ENCODE data around the gene NR4A2. TPM values are rescaled to one million over a fixed set of nuclear protein-coding genes. Genes with fewer than 3 reads are reported as not detected.

Gene NR4A2
- 10 to 100 TPM; 34.7 to 35.3 TPM for total RNA-seq

GRCh38 chr2:156332534-156333273 is at the start of gene NR4A2:
TSS of gene NR4A2 (minus strand) at chr2:156332721. CDS start at chr2:156330186, 2,535 bp downstream.
- POLR2A ChIA-PET = interaction anchor here (0.7 to 4.4 kb wide), 4 partner anchors 8 to 1108 kb away, joined by 3 to 35 read pairs (median 9); no protein-coding TSS in a partner anchor

GRCh38 chr2:156380117-156380645 is 47.7 kb upstream of the NR4A2 start:
- CTCF ChIA-PET = interaction anchor here (1.1 kb wide), 1 partner anchor 20 kb away, joined by 3 read pairs; no protein-coding TSS in a partner anchor
- POLR2A ChIA-PET = no interaction called here

More at GRCh38 chr2:156332534-156333273, at the start of gene NR4A2:
- CTCF ChIA-PET = interaction anchor here (3.1 kb wide), 1 partner anchor 67 kb away, joined by 14 read pairs; no protein-coding TSS in a partner anchor

- ChIA-PET CTCF (no interaction called here), POLR2A (no interaction called here)
Measured at GRCh38 chr2:156379714-156380113, 47.2 kb upstream of the NR4A2 start.

- ChIA-PET POLR2A (no interaction called here), CTCF (interaction anchor here (0.7 kb wide), 1 partner anchor 1384 kb away, joined by 3 read pairs; no protein-coding TSS in a partner anchor)
Measured at GRCh38 chr2:156379071-156379470, 46.5 kb upstream of the NR4A2 start.

- ChIA-PET POLR2A (no interaction called here), CTCF (no interaction called here)
Measured at GRCh38 chr2:156366753-156367152, 34.2 kb upstream of the NR4A2 start.

GRCh38 chr2:156363141-156363540 is 30.6 kb upstream of the NR4A2 start:
- ChIA-PET CTCF (no interaction called here), POLR2A (no interaction called here)

- CTCF ChIA-PET = no interaction called here
- POLR2A ChIA-PET = no interaction called here
Measured at GRCh38 chr2:156356014-156356754, 23.7 kb upstream of the NR4A2 start.

- ChIA-PET CTCF (no interaction called here), POLR2A (no interaction called here)
Measured at GRCh38 chr2:156352911-156353310, 20.4 kb upstream of the NR4A2 start.

- CTCF ChIA-PET = no interaction called here
Measured at GRCh38 chr2:156350374-156351142, 18.0 kb upstream of the NR4A2 start.

GRCh38 chr2:156349605-156350004 is 17.1 kb upstream of the NR4A2 start:
- ChIA-PET POLR2A (no interaction called here), CTCF (no interaction called here)

More at GRCh38 chr2:156350374-156351142, 18.0 kb upstream of the NR4A2 start:
- POLR2A ChIA-PET = no interaction called here

GRCh38 chr2:156349161-156349560 is 16.6 kb upstream of the NR4A2 start:
- ChIA-PET CTCF (no interaction called here), POLR2A (no interaction called here)

- POLR2A ChIA-PET = interaction anchor here (1.1 kb wide), 1 partner anchor 12 kb away, joined by 3 read pairs; no protein-coding TSS in a partner anchor
- CTCF ChIA-PET = no interaction called here
Measured at GRCh38 chr2:156347431-156347830, 14.9 kb upstream of the NR4A2 start.

GRCh38 chr2:156346731-156347130 is 14.2 kb upstream of the NR4A2 start:
- ChIA-PET POLR2A (interaction anchor here (1.1 kb wide), 1 partner anchor 11 kb away, joined by 3 read pairs; no protein-coding TSS in a partner anchor), CTCF (interaction anchor here (1.1 to 1.5 kb wide), 2 partner anchors 46 to 81 kb away, joined by 3 read pairs; no protein-coding TSS in a partner anchor)

- CTCF ChIA-PET = interaction anchor here (1.1 to 1.5 kb wide), 2 partner anchors 47 to 83 kb away, joined by 3 read pairs; no protein-coding TSS in a partner anchor
- POLR2A ChIA-PET = no interaction called here
Measured at GRCh38 chr2:156345582-156345981, 13.1 kb upstream of the NR4A2 start.

- POLR2A ChIA-PET = interaction anchor here (2.4 kb wide), 1 partner anchor 11 kb away, joined by 35 read pairs; the partner anchor contains the start of gene NR4A2
- CTCF ChIA-PET = interaction anchor here (1.4 to 1.9 kb wide), 2 partner anchors 9 to 56 kb away, joined by 4 to 9 read pairs; no protein-coding TSS in a partner anchor
Measured at GRCh38 chr2:156343940-156344301, 11.4 kb upstream of the NR4A2 start.

- CTCF ChIA-PET = interaction anchor here (0.6 to 1.9 kb wide), 3 partner anchors 9 to 57 kb away, joined by 3 to 9 read pairs (median 4); no protein-coding TSS in a partner anchor
Measured at GRCh38 chr2:156343096-156343939, 10.8 kb upstream of the NR4A2 start.

GRCh38 chr2:156342254-156343095 is 10.0 kb upstream of the NR4A2 start:
- CTCF ChIA-PET = interaction anchor here (0.6 to 1.9 kb wide), 3 partner anchors 8 to 58 kb away, joined by 3 to 9 read pairs (median 4); no protein-coding TSS in a partner anchor
- POLR2A ChIA-PET = interaction anchor here (0.6 to 2.4 kb wide), 9 partner anchors 9 to 177 kb away, joined by 3 to 35 read pairs (median 3); partner anchors contain the start of gene NR4A2

More at GRCh38 chr2:156343096-156343939, 10.8 kb upstream of the NR4A2 start:
- POLR2A ChIA-PET = interaction anchor here (0.6 to 2.4 kb wide), 10 partner anchors 8 to 176 kb away, joined by 3 to 35 read pairs (median 3); partner anchors contain the start of gene NR4A2

All from activated CD8-positive, alpha-beta memory T cell treated with anti-CD3 and anti-CD28 coated beads for 36 hours (primary cell).